ENCODE results near the gene ADARB1. TPM values are rescaled to one million over a fixed set of nuclear protein-coding genes. Genes with fewer than 3 reads are reported as not detected.

The ADARB1 gene
- total RNA-seq, 1 experiment from 2014 or later = 14.1 TPM

DNA sequence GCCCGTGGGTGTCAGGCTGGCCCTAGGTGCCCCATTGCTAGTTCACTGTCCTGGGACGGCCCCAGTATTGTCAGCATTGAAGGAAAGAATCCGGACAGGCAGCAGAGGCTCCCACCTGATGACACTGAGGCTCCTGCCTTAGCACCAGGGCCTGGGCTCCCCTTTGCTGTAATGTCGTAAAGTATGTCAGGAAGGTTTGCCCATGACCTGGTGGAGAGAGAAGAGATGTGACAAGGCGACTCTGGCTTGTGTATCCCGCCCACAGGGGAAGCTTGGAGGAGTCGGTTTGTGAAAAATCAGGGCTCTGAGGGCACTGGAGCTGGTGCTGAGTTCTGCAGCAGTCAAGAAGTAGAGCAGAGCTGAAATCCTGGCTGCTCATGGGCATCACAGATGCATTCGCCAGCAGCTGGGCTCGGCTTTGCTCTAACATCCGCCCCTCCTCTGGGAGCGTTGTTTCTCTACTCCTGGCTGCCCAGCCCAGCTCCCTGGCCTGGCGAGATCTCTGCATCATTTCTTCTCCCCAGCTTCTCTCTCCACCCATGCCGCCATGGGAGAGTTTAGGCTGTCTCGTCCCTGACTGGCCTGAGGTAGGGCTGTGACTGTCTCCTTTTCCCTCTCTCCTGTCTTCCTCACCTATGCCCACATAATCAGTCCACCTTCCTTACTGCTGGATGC, 74.1 kb downstream of the ADARB1 start:
- intact Hi-C loops (cut with micrococcal nuclease) = no loop called here
- no peak overlapping the region for H3K27ac ChIP-seq (ENCODE audit: low read length)

DNA sequence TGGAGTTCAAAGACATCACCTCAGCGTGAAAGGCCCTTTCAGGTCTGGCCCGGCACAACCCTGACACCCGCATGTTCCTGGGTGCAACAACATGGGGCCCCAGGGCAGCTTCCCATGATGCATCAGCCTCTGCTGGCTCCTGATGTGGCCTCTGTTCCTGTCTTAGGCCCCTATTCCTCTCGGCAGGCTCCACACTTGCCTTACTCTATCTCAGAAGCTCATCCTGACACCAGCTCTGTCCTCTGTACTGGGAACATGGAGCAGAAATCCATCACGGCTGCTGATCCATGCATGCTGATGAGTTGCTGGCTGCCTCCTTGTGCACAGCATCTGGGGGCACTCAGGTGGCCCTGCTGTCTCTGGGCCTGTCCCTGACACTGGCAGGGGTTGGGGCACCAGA, 74.6 kb downstream of the ADARB1 start:
- Histone ChIP-seq H3K9ac (ENCODE audit: low read length) (no peak overlapping the region), H3K4me3 (ENCODE audit: low read length) (no peak overlapping the region), H2AFZ (ENCODE audit: low read length) (no peak overlapping the region), H3K4me1 (ENCODE audit: insufficient read depth, low read length) (no peaks in the 10 kb centered on the region), H4K20me1 (ENCODE audit: low read length) (no peaks in the 10 kb centered on the region), H3K27me3 (ENCODE audit: low read length) (no peaks in the 10 kb centered on the region), H3K36me3 (ENCODE audit: low read depth, low read length) (no peaks in the 10 kb centered on the region), H3F3A (ENCODE audit: low read length, unreplicated experiment) (no peaks in the 10 kb centered on the region), H3K79me2 (ENCODE audit: low read length) (no peaks in the 10 kb centered on the region), H3K9me3 (ENCODE audit: low read length) (no peaks in the 10 kb centered on the region), H3K27ac (ENCODE audit: low read length) (no peak overlapping the region), H3K9me2 (replicated peaks; ENCODE audit: low read length) (no peaks in the 10 kb centered on the region), H3K4me2 (ENCODE audit: low read length) (no peak overlapping the region)
- intact Hi-C loops (cut with micrococcal nuclease) = no loop called here
- ChIA-PET POLR2A (ENCODE audit: unreplicated experiment) (no interaction called here), CTCF (no interaction called here)
- TF ChIP-seq EZH2 (IDR thresholded peaks at IDR 0.05; ENCODE audit: low read length, unreplicated experiment) (no peak), EZH2phosphoT487 (IDR thresholded peaks at IDR 0.05; ENCODE audit: borderline replicate concordance, low read length) (no peak)
- TF ChIP-seq, protein P1, sequence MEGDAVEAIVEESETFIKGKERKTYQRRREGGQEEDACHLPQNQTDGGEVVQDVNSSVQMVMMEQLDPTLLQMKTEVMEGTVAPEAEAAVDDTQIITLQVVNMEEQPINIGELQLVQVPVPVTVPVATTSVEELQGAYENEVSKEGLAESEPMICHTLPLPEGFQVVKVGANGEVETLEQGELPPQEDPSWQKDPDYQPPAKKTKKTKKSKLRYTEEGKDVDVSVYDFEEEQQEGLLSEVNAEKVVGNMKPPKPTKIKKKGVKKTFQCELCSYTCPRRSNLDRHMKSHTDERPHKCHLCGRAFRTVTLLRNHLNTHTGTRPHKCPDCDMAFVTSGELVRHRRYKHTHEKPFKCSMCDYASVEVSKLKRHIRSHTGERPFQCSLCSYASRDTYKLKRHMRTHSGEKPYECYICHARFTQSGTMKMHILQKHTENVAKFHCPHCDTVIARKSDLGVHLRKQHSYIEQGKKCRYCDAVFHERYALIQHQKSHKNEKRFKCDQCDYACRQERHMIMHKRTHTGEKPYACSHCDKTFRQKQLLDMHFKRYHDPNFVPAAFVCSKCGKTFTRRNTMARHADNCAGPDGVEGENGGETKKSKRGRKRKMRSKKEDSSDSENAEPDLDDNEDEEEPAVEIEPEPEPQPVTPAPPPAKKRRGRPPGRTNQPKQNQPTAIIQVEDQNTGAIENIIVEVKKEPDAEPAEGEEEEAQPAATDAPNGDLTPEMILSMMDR (conservative IDR thresholded peaks at IDR 0.05; ENCODE audit: low read depth, low read length) = no peak
- ATAC-seq (no peak), DNase-seq (no peak)
- no TSS peak for BruUV-seq (replicated peaks)

More for the DNA sequence above, 74.1 kb downstream of the ADARB1 start:
- no peak overlapping the region for H3K4me3 ChIP-seq (ENCODE audit: low read length)
- H3K36me3 ChIP-seq (ENCODE audit: low read depth, low read length) = no peaks in the 10 kb centered on the region
- H2AFZ ChIP-seq (ENCODE audit: low read length) = no peak overlapping the region
- BruUV-seq (replicated peaks) = no TSS peak
- no peaks in the 10 kb centered on the region for H3K27me3 ChIP-seq (ENCODE audit: low read length)
- H3K9me2 ChIP-seq (replicated peaks; ENCODE audit: low read length) = no peaks in the 10 kb centered on the region
- no peak overlapping the region for H3K9ac ChIP-seq (ENCODE audit: low read length)
- no peak overlapping the region for H3K4me2 ChIP-seq (ENCODE audit: low read length)
- DNase-seq = no peak
- CTCF ChIA-PET = no interaction called here
- POLR2A ChIA-PET (ENCODE audit: unreplicated experiment) = no interaction called here
- TF ChIP-seq EZH2phosphoT487 (IDR thresholded peaks at IDR 0.05; ENCODE audit: borderline replicate concordance, low read length) (no peak), EZH2 (IDR thresholded peaks at IDR 0.05; ENCODE audit: low read length, unreplicated experiment) (no peak)
- TF ChIP-seq, protein P1 (conservative IDR thresholded peaks at IDR 0.05; ENCODE audit: low read depth, low read length) = no peak
- H3K79me2 ChIP-seq (ENCODE audit: low read length) = no peaks in the 10 kb centered on the region
- H3K9me3 ChIP-seq (ENCODE audit: low read length) = no peaks in the 10 kb centered on the region
- H3K4me1 ChIP-seq (ENCODE audit: insufficient read depth, low read length) = no peaks in the 10 kb centered on the region
- no peaks in the 10 kb centered on the region for H4K20me1 ChIP-seq (ENCODE audit: low read length)
- ATAC-seq = no peak
- H3F3A ChIP-seq (ENCODE audit: low read length, unreplicated experiment) = no peaks in the 10 kb centered on the region

DNA sequence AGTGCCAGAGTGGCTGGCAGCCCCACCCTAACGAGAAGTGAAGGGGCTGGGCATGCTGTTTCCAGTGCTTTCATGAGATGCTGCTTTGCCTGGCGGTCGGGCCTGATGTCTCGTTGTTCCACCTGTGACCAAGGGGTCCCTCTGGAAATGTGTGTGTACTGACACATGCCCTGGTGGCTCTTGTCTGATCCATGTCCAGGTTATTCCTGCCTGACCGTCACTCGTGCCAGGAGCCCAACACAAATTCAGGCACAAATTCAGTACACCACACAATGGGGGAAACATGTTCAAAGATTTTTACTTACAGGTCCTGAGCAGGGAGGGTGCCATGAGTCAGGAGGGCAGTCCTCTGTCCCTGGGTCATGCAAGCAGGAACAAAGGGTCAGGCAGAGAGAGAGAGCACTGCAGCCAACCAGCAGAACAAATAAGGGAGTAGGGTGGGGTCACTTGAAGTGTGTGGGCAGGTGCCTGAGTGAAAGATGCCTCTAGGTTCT, 76.3 kb downstream of the ADARB1 start:
- Histone ChIP-seq H3K27me3 (ENCODE audit: low read length) (no peaks in the 10 kb centered on the region), H3K27ac (ENCODE audit: low read length) (no peak overlapping the region), H3K4me3 (ENCODE audit: low read length) (no peak overlapping the region), H3K9ac (ENCODE audit: low read length) (no peak overlapping the region), H3F3A (ENCODE audit: low read length, unreplicated experiment) (no peaks in the 10 kb centered on the region), H3K4me1 (ENCODE audit: insufficient read depth, low read length) (no peaks in the 10 kb centered on the region), H3K79me2 (ENCODE audit: low read length) (no peaks in the 10 kb centered on the region), H3K4me2 (ENCODE audit: low read length) (no peak overlapping the region), H3K9me3 (ENCODE audit: low read length) (no peaks in the 10 kb centered on the region), H3K36me3 (ENCODE audit: low read depth, low read length) (no peaks in the 10 kb centered on the region), H3K9me2 (replicated peaks; ENCODE audit: low read length) (no peaks in the 10 kb centered on the region), H2AFZ (ENCODE audit: low read length) (no peak overlapping the region), H4K20me1 (ENCODE audit: low read length) (no peaks in the 10 kb centered on the region)
- ChIA-PET CTCF (no interaction called here), POLR2A (ENCODE audit: unreplicated experiment) (no interaction called here)
- ATAC-seq (peak; percentile 20; the same call in 1 of the 2 replicates), DNase-seq (no peak)
- TF ChIP-seq, protein P1 (conservative IDR thresholded peaks at IDR 0.05; ENCODE audit: low read depth, low read length) = no peak
- TF ChIP-seq EZH2phosphoT487 (IDR thresholded peaks at IDR 0.05; ENCODE audit: borderline replicate concordance, low read length) (no peak), EZH2 (IDR thresholded peaks at IDR 0.05; ENCODE audit: low read length, unreplicated experiment) (no peak)
- intact Hi-C loops (cut with micrococcal nuclease) = no loop called here
- no TSS peak for BruUV-seq (replicated peaks)

All from PC-3 (cell line).